Esophagus muscularis mucosa (tissue), 4 donors: ENCODE measurements around the gene CSTF3. TPM values are rescaled to one million over a fixed set of nuclear protein-coding genes. Genes with fewer than 3 reads are reported as not detected.

Experiments
- DNase-seq: peaks from one replicate; pipeline ENCODE4 v3.0.0-alpha.2; 2017; ENCODE audit errors: extremely low spot score
- H3K27ac ChIP-seq, 4 donors: fragments of 200-600 bp; sonication (generic); replicated peaks in 1 of 4; 1 replicate in 3 of 4; 2 replicates in 1 of 4; pipeline ENCODE4 v1.5.1; 2016 to 2019; ENCODE audit warnings: mild to moderate bottlenecking in 1 of 4
- H3K27me3 ChIP-seq, 4 donors: fragments of 200-600 bp; sonication (generic); one replicate each; pipeline versions ENCODE4 v1.5.1 to v1.6.0; 2016 to 2019
- H3K36me3 ChIP-seq, 4 donors: fragments of 200-600 bp; sonication (generic); one replicate each; pipeline ENCODE4 v1.5.1; 2016 to 2019
- H3K4me1 ChIP-seq, 4 donors: fragments of 200-600 bp; sonication (generic); one replicate each; pipeline ENCODE4 v1.5.1; 2016 to 2019
- H3K4me3 ChIP-seq, 4 donors: fragments of 200-600 bp; sonication (generic); 1 replicate in 2 of 4; 2 replicates in 2 of 4; pipeline ENCODE4 v1.5.1; 2016 to 2019; ENCODE audit warnings: mild to moderate bottlenecking in 4 of 4, moderate library complexity in 1 of 4
- H3K9me3 ChIP-seq, 4 donors: fragments of 200-600 bp; sonication (generic); 1 replicate in 3 of 4; 2 replicates in 1 of 4; pipeline ENCODE4 v1.5.1; 2016 to 2019
- CTCF ChIP-seq, 3 experiments: fragments of 200-600 bp in 2 of 3; fragments of 450-650 bp in 1 of 3; sonication (generic) in 2 of 3; IDR thresholded peaks; one replicate each; pipeline ENCODE4 v1.5.1; 2017 to 2019; ENCODE audit warnings: antibody characterized with exemption in 3 of 3, mild to moderate bottlenecking in 2 of 3, moderate library complexity in 1 of 3
- EP300 ChIP-seq: sonication (generic); formaldehyde crosslinking; IDR thresholded peaks from one replicate; pipeline ENCODE4 v1.6.1; 2017; ENCODE audit warnings: antibody characterized with exemption
- POLR2A ChIP-seq: fragments of 450-650 bp; IDR thresholded peaks from one replicate; pipeline ENCODE4 v1.6.1; 2017; ENCODE audit warnings: antibody characterized with exemption, moderate library complexity, mild to moderate bottlenecking, low read depth
- POLR2AphosphoS5 ChIP-seq, 2 donors: sonication (generic); formaldehyde crosslinking; IDR thresholded peaks; one replicate each; pipeline ENCODE4 v1.6.1; 2017; ENCODE audit warnings: antibody characterized with exemption in 2 of 2
- WGBS: methylation state at CpG from one replicate; pipeline ENCODE4 v1.1.5; 2018; 5-methylcytosine and 5-hydroxymethylcytosine counted together
- intact Hi-C: fragments of 100-400 bp; cut with DNase I; formaldehyde crosslinking; loops from one replicate; pipeline ENCODE4 v1.15.1; 2023
- total RNA-seq, 4 donors: library from RNA; depleted of rRNA; stranded (reverse); fragments of >200 nt; gene quantifications; one replicate each; pipeline versions ENCODE4 v1.1.0 to v1.2.1, GENCODE V29; 2016

CSTF3 gene
- total RNA-seq, 4 donors from 2014 or later, result 7.1 to 12.5 (median 9.5) TPM

GRCh38 chr11:33134276-33134675 lies 27.0 kb downstream of the CSTF3 start:
- WGBS, result 88% methylated on average over 3 of the region's 3 CpGs
- intact Hi-C loops, result no loop called here
- H3K9me3 ChIP-seq, result no peaks in the 10 kb centered on the region
- peaks cover 0 to under 1% (median 0%) of the 10 kb centered on the region in 4 donors for H3K36me3 ChIP-seq
- peaks cover 0 to 11% (median 3%) of the 10 kb centered on the region in 4 donors for H3K4me1 ChIP-seq
- no peak overlapping the region for H3K27ac ChIP-seq
- no peak for DNase-seq
- TF ChIP-seq EP300 (no peak), POLR2A (no peak), POLR2AphosphoS5 (IDR thresholded peaks at IDR 0.05) (no peak), CTCF (IDR thresholded peaks at IDR 0.05) (no peak)
- no peaks in the 10 kb centered on the region for H3K27me3 ChIP-seq
- no peak overlapping the region for H3K4me3 ChIP-seq

- no peak for DNase-seq
- Histone ChIP-seq H3K4me3 (no peak overlapping the region), H3K9me3 (no peaks in the 10 kb centered on the region), H3K4me1 (peaks cover 0 to 11% (median 3%) of the 10 kb centered on the region in 4 donors), H3K36me3 (no peaks in the 10 kb centered on the region), H3K27ac (no peak overlapping the region), H3K27me3 (no peaks in the 10 kb centered on the region)
- no peak for TF ChIP-seq EP300
- no peak for TF ChIP-seq POLR2A
- no peak for TF ChIP-seq CTCF (IDR thresholded peaks at IDR 0.05)
- TF ChIP-seq POLR2AphosphoS5 (IDR thresholded peaks at IDR 0.05), result no peak
- intact Hi-C loops, result no loop called here
- 90% methylated on average over 3 of the region's 3 CpGs for WGBS
Measured at GRCh38 chr11:33133761-33134160, 27.5 kb downstream of the CSTF3 start.

GRCh38 chr11:33132510-33132909 lies 28.8 kb downstream of the CSTF3 start:
- WGBS, result 81% methylated on average over 4 of the region's 4 CpGs

GRCh38 chr11:33128739-33129138 lies 32.5 kb downstream of the CSTF3 start:
- Histone ChIP-seq H3K36me3 (peaks cover 0 to 5% (median 0%) of the 10 kb centered on the region in 4 donors), H3K4me3 (no peak overlapping the region), H3K4me1 (no peaks in the 10 kb centered on the region), H3K27me3 (no peaks in the 10 kb centered on the region), H3K27ac (no peak overlapping the region), H3K9me3 (no peaks in the 10 kb centered on the region)
- TF ChIP-seq POLR2A, result no peak
- no peak for TF ChIP-seq EP300
- TF ChIP-seq POLR2AphosphoS5 (IDR thresholded peaks at IDR 0.05), result no peak
- no peak for TF ChIP-seq CTCF (IDR thresholded peaks at IDR 0.05)
- WGBS, result 89% methylated on average over 2 of the region's 2 CpGs
- no peak for DNase-seq
- intact Hi-C loops, result no loop called here

More at GRCh38 chr11:33132510-33132909, 28.8 kb downstream of the CSTF3 start:
- Histone ChIP-seq H3K27me3 (no peaks in the 10 kb centered on the region), H3K9me3 (no peaks in the 10 kb centered on the region), H3K27ac (no peak overlapping the region), H3K4me3 (no peak overlapping the region), H3K4me1 (peaks cover 0 to 11% (median 3%) of the 10 kb centered on the region in 4 donors), H3K36me3 (no peaks in the 10 kb centered on the region)
- intact Hi-C loops, result no loop called here
- DNase-seq, result no peak
- TF ChIP-seq EP300 (no peak), POLR2A (no peak), CTCF (IDR thresholded peaks at IDR 0.05) (no peak), POLR2AphosphoS5 (IDR thresholded peaks at IDR 0.05) (no peak)

GRCh38 chr11:33125611-33126010 lies 35.7 kb downstream of the CSTF3 start:
- H3K27ac ChIP-seq, result no peak overlapping the region

More at GRCh38 chr11:33125611-33126010, 35.7 kb downstream of the CSTF3 start:
- intact Hi-C loops, result no loop called here
- Histone ChIP-seq H3K9me3 (no peaks in the 10 kb centered on the region), H3K4me3 (no peak overlapping the region), H3K27me3 (no peaks in the 10 kb centered on the region), H3K36me3 (peaks cover 0 to 5% (median 0%) of the 10 kb centered on the region in 4 donors), H3K4me1 (no peaks in the 10 kb centered on the region)
- WGBS, result 94% methylated on average over 3 of the region's 3 CpGs
- no peak for DNase-seq
- TF ChIP-seq POLR2AphosphoS5 (IDR thresholded peaks at IDR 0.05) (no peak), POLR2A (no peak), CTCF (IDR thresholded peaks at IDR 0.05) (no peak), EP300 (no peak)
